Epithelial cell of proximal tubule (primary cell): Measurements from ENCODE around the gene PCTP. TPM values are rescaled to one million over a fixed set of nuclear protein-coding genes. Genes with fewer than 3 reads are reported as not detected.

Source experiments
- DNase-seq: peaks from one replicate; pipeline ENCODE4 v3.0.0-alpha.2; 2011; ENCODE audit warnings: low read depth
- H3K4me3 ChIP-seq: 2 replicates; pipeline ENCODE4 v1.5.1; 2011; ENCODE audit warnings: low read depth, mild to moderate bottlenecking, low read length
- total RNA-seq: library from RNA; depleted of rRNA; stranded (reverse); fragments of >200 nt; gene quantifications from 2 replicates; pipeline ENCODE4 v1.2.3, GENCODE V29; 2015
- TF ChIP-seq, protein P1 (sequence below): conservative IDR thresholded peaks from 2 replicates; pipeline ENCODE4 v1.5.1; 2012; ENCODE audit warnings: low read depth, mild to moderate bottlenecking, low read length

Gene PCTP
- 11.4 and 19.5 TPM in 2 replicates for total RNA-seq

DNA sequence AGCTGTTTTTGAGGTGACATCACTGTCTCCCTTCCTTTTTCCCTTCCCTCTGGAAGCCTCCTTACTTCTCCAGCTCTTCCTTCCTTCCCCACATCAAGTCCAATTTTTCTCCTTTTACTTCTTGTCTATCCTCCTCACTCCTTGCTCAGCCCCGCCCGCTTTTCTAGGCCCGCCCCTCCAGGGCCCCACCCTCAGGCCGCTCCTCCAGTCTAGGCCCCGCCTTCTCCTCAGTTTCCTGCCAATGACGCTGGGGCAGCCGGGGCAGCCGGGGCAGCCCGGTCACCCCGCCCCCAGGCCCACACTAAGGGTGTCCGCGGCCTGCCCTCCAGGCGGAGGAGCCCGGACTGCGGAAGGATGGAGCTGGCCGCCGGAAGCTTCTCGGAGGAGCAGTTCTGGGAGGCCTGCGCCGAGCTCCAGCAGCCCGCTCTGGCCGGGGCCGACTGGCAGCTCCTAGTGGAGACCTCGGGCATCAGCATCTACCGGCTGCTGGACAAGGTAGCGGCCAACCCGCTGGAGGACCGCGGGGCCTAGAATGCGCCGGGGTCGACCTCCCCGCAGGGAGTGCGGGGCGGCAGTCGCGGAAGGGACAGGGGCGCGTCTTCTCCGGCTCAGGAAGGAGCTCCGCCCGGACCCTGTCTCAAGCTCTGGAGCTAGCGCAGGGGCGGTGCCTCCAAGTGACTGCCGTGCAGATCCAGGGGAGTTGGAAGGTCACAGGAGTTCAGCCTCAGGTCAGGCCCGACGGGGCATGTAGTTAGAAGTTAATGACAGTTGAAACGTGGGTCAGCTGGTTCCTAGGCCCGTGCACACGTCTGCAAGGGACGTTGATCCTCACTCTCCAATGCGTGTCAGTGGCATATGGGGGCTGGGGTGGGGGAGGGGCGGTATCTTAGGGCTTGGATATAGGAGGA, at the start of gene PCTP:
TSS of gene PCTP (plus strand) at position 302 of the 908 bp plus-strand sequence. CDS start at position 355, 53 bp downstream.
- DNase-seq, result no peak
- H3K4me3 ChIP-seq, result peak within 1 kb of the TSS; percentile 65
- TF ChIP-seq, protein P1, sequence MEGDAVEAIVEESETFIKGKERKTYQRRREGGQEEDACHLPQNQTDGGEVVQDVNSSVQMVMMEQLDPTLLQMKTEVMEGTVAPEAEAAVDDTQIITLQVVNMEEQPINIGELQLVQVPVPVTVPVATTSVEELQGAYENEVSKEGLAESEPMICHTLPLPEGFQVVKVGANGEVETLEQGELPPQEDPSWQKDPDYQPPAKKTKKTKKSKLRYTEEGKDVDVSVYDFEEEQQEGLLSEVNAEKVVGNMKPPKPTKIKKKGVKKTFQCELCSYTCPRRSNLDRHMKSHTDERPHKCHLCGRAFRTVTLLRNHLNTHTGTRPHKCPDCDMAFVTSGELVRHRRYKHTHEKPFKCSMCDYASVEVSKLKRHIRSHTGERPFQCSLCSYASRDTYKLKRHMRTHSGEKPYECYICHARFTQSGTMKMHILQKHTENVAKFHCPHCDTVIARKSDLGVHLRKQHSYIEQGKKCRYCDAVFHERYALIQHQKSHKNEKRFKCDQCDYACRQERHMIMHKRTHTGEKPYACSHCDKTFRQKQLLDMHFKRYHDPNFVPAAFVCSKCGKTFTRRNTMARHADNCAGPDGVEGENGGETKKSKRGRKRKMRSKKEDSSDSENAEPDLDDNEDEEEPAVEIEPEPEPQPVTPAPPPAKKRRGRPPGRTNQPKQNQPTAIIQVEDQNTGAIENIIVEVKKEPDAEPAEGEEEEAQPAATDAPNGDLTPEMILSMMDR, result peak; percentile 40

DNA sequence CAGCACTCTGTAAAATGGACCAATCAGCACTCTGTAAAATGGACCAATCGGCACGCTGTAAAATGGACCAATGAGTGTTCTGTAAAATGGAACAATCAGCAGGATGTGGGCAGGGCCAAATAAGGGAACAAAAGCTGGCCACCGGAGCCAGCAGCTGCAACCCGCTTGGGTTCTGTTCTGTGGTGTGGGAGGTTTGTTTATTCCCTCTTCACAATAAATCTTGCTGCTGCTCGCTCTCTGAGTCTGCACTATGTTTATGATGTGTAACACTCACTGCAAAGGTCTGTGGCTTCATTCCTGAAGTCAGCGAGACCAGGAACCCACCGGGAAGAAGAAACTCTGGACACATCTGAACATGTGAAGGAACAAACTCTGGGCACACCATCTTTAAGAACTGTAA, 48.7 kb upstream of the PCTP start:
- no peak for DNase-seq
- TF ChIP-seq, protein P1, result no peak

DNA sequence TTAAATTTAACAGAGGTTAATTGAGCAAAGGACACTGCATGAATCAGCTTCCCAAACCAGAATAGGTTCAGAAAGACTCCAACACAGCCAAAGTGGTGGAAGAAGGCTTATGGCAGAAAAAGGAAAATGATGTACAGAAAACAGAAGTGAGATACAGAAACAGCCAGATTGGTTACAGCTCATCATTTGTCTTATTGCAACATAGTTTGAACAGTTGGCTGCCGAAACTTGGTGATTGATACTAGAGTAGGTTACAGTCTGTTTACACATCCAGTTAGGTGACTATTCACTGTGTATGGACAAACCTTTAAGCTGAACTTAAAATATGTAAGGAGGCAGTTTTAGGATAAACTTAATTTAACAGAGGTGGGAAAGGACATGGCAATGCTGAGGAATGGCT, 46.5 kb upstream of the PCTP start:
- no peak for DNase-seq
- H3K4me3 ChIP-seq, result no peak overlapping the region
- TF ChIP-seq, protein P1, result no peak

More for the DNA sequence above, 48.7 kb upstream of the PCTP start:
- no peak overlapping the region for H3K4me3 ChIP-seq

DNA sequence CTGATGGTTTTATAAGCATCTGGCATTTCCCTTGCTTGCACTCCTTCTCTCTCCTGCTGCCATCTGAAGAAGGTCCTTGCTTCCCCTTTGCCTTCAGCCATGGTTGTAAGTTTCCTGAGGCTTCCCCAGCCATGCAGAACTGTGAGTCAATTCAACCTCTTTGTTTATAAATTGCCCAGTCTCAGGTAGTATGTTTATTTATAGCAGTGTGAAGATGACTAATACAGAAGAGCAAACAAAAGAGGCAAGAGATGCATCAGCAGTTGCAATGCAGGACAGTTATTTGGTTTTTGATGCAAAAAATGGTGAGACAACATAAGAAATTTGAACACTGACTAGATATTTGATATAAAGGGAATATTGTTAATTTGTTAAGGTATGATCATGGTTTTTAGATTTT, 45.0 kb upstream of the PCTP start:
- TF ChIP-seq, protein P1, result no peak

DNA sequence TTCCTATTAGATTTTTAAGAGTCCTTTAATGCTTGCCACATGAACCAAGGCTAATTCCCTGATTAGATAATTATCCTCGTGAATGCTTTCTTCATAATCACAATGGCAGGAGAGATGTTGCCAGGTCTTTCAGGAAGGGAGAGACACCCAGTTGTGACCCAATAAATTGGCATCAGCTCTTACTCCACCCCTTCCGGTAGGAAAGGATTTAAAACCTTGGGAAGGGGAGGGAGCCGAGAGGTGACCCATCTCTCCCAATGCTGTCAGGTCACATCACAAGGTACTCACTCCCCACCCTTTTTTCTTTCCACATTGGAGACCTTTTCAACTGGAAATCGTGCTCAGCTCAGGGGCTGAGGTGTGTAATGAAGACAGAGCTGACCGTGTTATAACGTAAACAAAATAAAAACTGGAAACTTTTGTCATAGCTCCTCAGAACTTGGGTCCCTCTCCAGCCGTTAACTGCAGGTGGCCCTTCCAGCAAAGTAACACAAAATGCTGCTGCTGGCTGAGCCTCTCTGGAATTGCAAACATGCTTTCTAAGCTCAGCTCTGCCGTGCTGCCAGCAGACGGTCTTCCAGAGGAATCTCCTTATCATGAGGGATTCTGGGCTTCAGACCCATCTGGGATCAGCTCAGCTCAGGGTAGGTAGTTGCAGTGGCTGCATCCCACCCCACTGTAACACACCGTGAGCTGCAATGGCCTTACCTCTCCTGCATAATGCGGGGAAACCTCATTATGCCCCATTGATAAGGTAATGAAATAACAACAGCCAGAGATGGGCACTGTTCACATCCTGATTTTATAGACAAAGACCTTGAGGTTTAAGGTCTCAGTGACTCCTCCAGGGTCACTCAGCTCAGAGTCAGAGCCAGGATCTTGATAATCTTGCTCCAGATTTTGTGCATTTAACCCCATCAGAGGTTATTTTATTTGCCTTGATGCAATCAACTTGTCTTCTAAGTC, 43.8 kb upstream of the PCTP start:
- TF ChIP-seq, protein P1, result no peak
- no peak overlapping the region for H3K4me3 ChIP-seq
- no peak for DNase-seq

More for the DNA sequence above, 45.0 kb upstream of the PCTP start:
- no peak overlapping the region for H3K4me3 ChIP-seq
- DNase-seq, result no peak

DNA sequence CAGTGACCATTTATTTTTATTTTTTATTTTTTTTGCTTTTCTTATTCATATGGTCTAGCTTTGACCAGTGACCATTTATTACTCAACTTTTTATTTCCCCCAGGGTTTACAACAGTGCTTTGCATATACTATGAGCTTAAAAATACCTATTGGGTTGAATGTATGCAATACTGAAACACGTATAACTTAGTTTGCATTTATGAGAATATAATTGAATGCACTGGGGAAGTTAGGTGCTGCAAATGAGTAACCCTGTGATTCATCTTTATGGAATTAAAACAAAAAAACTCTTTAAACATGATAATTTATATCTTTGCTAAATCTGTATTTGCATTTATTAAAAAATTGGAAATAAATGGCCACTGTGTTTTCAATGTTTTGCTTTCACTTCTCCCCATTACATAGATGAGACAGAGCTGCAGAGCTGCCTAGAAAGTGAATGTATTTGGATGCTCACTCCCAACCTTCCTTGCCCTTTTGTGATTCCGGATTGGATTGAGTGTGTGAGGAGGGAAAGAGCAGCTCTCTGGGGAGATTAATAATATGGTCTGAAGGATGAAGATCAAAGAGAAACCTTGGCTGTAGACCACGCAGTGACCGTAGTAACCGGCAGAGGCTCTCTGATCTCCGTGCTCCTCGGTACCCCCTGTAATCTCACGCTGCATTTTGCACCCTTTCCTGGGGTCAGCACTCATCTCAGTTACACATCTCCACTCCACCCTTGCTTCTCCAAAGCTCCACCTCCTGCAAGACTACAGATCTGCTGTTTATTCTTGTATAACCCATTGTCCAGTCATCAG, 42.5 kb upstream of the PCTP start:
- DNase-seq, result no peak
- TF ChIP-seq, protein P1, result no peak
- H3K4me3 ChIP-seq, result no peak overlapping the region
